MCF 10A (cell line): ENCODE results near the gene SEH1L. TPM values are rescaled to one million over a fixed set of nuclear protein-coding genes. Genes with fewer than 3 reads are reported as not detected.
A peak's percentile ranks its signal among the peaks of the same experiment; 100 is the strongest.
"Not testable (repeated sequence)": the region's sequence is repeated elsewhere in the genome, so short reads cannot be mapped to it uniquely, and the experiment has no call there.

Source experiments
- Bru-seq: library from RNA; stranded (reverse); fragments of 400-500 nt; gene quantifications from one replicate; lab custom pipeline; 2021; lab: Mats Ljungman, UMichigan
- BruChase-seq, 2 experiments: library from RNA; stranded (reverse); fragments of 400-500 nt; gene quantifications; one replicate each; lab custom pipeline; 2021; lab: Mats Ljungman, UMichigan
- BruUV-seq: library from RNA; stranded (reverse); fragments of 400-500 nt; replicated peaks from 2 replicates; lab custom pipeline; 2021; lab: Mats Ljungman, UMichigan
- CTCF ChIA-PET: fragments of 300-600 bp; sonication (Branson Sonifier 250); formaldehyde crosslinking; extraction: SDS; loops from one replicate; lab custom pipeline; 2021; ENCODE audit warnings: antibody characterized with exemption, inconsistent platforms; lab: Yijun Ruan, JAX
- POLR2A ChIA-PET: fragments of 300-600, 350-650 bp; sonication (Branson Sonifier 250); formaldehyde crosslinking; extraction: SDS; loops from one replicate; lab custom pipeline; 2020; ENCODE audit warnings: antibody characterized with exemption, inconsistent platforms; lab: Yijun Ruan, JAX
- DNase-seq: peaks from one replicate; pipeline ENCODE4 v3.0.0-alpha.2; 2018; ENCODE audit not compliant: unreplicated experiment
- H3K27ac Mint-ChIP-seq: one replicate; pipeline ENCODE4 v1.8.0; 2022; ENCODE audit warnings: mild to moderate bottlenecking, low read depth, mixed read lengths; ENCODE audit not compliant: unreplicated experiment
- H3K27me3 Mint-ChIP-seq: one replicate; pipeline ENCODE4 v1.8.0; 2022; ENCODE audit warnings: mixed read lengths; ENCODE audit not compliant: insufficient read depth, unreplicated experiment
- H3K36me3 Mint-ChIP-seq: one replicate; pipeline ENCODE4 v1.8.0; 2022; ENCODE audit warnings: mild to moderate bottlenecking, moderate library complexity, mixed read lengths; ENCODE audit not compliant: insufficient read depth, unreplicated experiment
- H3K4me1 Mint-ChIP-seq: one replicate; pipeline ENCODE4 v1.8.0; 2022; ENCODE audit warnings: mixed read lengths; ENCODE audit not compliant: insufficient read depth, unreplicated experiment
- H3K4me3 Mint-ChIP-seq: one replicate; pipeline ENCODE4 v1.8.0; 2022; ENCODE audit warnings: mild to moderate bottlenecking, moderate library complexity, mixed read lengths; ENCODE audit not compliant: unreplicated experiment
- H3K9me3 Mint-ChIP-seq: one replicate; pipeline ENCODE4 v1.8.0; 2022; ENCODE audit warnings: mixed read lengths; ENCODE audit not compliant: unreplicated experiment
- intact Hi-C: fragments of 100-400 bp; cut with micrococcal nuclease; formaldehyde crosslinking; loops from 2 replicates; pipeline ENCODE4 v1.14.1; 2022
- long read RNA-seq: library from polyadenylated mRNA; stranded (forward); transcript quantifications from one replicate; pipeline ENCODE4 v2.0.0, GENCODE V29; 2022
- total RNA-seq: library from RNA; stranded (reverse); gene quantifications from 2 replicates; pipeline ENCODE4 v1.2.3, GENCODE V29; 2022
- TF ChIP-seq, protein P1 (sequence below): fragments of 200-600 bp; IDR thresholded peaks from one replicate; pipeline ENCODE4 v1.8.0; 2022; ENCODE audit warnings: antibody characterized with exemption, mild to moderate bottlenecking; ENCODE audit not compliant: unreplicated experiment

SEH1L gene
- total RNA-seq: 108 and 139 TPM in 2 replicates
- percentile 86 among the genes with signal in this experiment for Bru-seq, nascent RNA
- percentile 92 among the genes with signal in this experiment for BruChase-seq, experiment 1, labeled RNA remaining after a 6-hour chase
- BruChase-seq, experiment 2, labeled RNA remaining after a 2-hour chase: percentile 88 among the genes with signal in this experiment
- long read RNA-seq, full-length matches to known transcripts: 352 of 413 reads
- long read RNA-seq, partial matches to known transcripts: 27 of 413 reads
- long read RNA-seq, other reads (novel, unspliced or antisense): 34 of 413 reads

- TSS peak; percentile 81 for BruUV-seq
- TF ChIP-seq, protein P1, sequence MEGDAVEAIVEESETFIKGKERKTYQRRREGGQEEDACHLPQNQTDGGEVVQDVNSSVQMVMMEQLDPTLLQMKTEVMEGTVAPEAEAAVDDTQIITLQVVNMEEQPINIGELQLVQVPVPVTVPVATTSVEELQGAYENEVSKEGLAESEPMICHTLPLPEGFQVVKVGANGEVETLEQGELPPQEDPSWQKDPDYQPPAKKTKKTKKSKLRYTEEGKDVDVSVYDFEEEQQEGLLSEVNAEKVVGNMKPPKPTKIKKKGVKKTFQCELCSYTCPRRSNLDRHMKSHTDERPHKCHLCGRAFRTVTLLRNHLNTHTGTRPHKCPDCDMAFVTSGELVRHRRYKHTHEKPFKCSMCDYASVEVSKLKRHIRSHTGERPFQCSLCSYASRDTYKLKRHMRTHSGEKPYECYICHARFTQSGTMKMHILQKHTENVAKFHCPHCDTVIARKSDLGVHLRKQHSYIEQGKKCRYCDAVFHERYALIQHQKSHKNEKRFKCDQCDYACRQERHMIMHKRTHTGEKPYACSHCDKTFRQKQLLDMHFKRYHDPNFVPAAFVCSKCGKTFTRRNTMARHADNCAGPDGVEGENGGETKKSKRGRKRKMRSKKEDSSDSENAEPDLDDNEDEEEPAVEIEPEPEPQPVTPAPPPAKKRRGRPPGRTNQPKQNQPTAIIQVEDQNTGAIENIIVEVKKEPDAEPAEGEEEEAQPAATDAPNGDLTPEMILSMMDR: no peak
- POLR2A ChIA-PET: interaction anchor here (0.5 to 4.2 kb wide), 18 partner anchors 22 to 268 kb away, joined by 3 to 33 read pairs (median 4); partner anchors contain the start of genes CEP192, CEP76, PSMG2 and PTPN2
- peak; percentile 96 for DNase-seq
- peak within 1 kb of the TSS; percentile 96 for H3K4me3 Mint-ChIP-seq
- H3K27ac Mint-ChIP-seq: peak within 1 kb of the TSS; percentile 98
- no peaks in the 10 kb centered on the region for H3K9me3 Mint-ChIP-seq
- intact Hi-C loops: no loop called here
- CTCF ChIA-PET: no interaction called here
- H3K27me3 Mint-ChIP-seq: no peaks in the 10 kb centered on the region
- peaks cover 14% of the 10 kb centered on the region for H3K4me1 Mint-ChIP-seq
- peaks cover 25% of the 10 kb centered on the region for H3K36me3 Mint-ChIP-seq
These were observed at the start of gene SEH1L for GRCh38 chr18:12947285-12948049. SEH1L (plus strand) TSS chr18:12948011; CDS start chr18:12948122, 111 bp downstream.

- H3K36me3 Mint-ChIP-seq, DNase-seq, H3K4me1 Mint-ChIP-seq, POLR2A ChIA-PET, H3K27ac Mint-ChIP-seq, BruUV-seq, H3K9me3 Mint-ChIP-seq, H3K4me3 Mint-ChIP-seq, intact Hi-C loops: not testable (repeated sequence)
- H3K27me3 Mint-ChIP-seq: peaks cover 10% of the 10 kb centered on the region
- CTCF ChIA-PET: interaction anchor here (4.1 kb wide), 1 partner anchor 33 kb away, joined by 19 read pairs; no protein-coding TSS in a partner anchor
These were observed 46.6 kb upstream of the SEH1L start for GRCh38 chr18:12901208-12901607.

DNA sequence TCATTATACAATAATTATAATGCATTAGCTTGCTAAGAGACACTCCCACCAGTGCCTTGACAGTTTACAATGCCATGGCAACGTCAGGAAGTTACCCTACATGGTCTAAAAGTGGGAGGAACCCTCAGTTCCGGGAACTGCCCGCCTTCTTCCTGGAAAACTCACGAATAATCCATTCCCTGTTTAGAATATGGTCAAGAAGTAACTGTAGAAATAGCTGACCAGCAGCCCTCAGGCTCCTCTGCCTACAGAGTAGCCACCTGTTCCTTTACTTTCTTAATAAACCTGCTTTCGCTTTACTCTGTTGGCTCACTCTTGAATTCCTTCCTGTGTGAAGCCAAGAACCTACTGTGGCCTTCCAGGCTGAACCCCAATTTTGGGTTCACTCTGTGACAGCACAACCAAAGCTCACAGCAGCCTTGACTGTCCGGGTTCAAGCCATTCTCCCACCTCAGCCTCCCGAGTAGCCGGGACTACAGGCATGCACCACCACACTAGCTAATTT is 43.7 kb upstream of the SEH1L start:
- ChIA-PET CTCF (interaction anchor here (0.6 to 2.6 kb wide), 7 partner anchors 11 to 565 kb away, joined by 3 to 9 read pairs (median 4); no protein-coding TSS in a partner anchor), POLR2A (interaction anchor here (1.0 kb wide), 1 partner anchor 39 kb away, joined by 5 read pairs; no protein-coding TSS in a partner anchor)
- no peak for DNase-seq
- BruUV-seq: no TSS peak
- H3K4me1 Mint-ChIP-seq: no peaks in the 10 kb centered on the region
- intact Hi-C loops: no loop called here
- H3K9me3 Mint-ChIP-seq: no peaks in the 10 kb centered on the region
- no peak overlapping the region for H3K27ac Mint-ChIP-seq
- no peak overlapping the region for H3K4me3 Mint-ChIP-seq
- TF ChIP-seq, protein P1: no peak
- H3K27me3 Mint-ChIP-seq: peaks cover 10% of the 10 kb centered on the region
- H3K36me3 Mint-ChIP-seq: peaks cover 6% of the 10 kb centered on the region

- CTCF ChIA-PET: interaction anchor here (0.6 to 1.4 kb wide), 2 partner anchors 28 to 192 kb away, joined by 4 read pairs; no protein-coding TSS in a partner anchor
- intact Hi-C loops: no loop called here
- peaks cover 6% of the 10 kb centered on the region for H3K36me3 Mint-ChIP-seq
- no peak for DNase-seq
- TF ChIP-seq, protein P1: no peak
- BruUV-seq: no TSS peak
- H3K4me1 Mint-ChIP-seq: no peaks in the 10 kb centered on the region
- H3K4me3 Mint-ChIP-seq: no peak overlapping the region
- peaks cover 10% of the 10 kb centered on the region for H3K27me3 Mint-ChIP-seq
- H3K9me3 Mint-ChIP-seq: no peaks in the 10 kb centered on the region
- no peak overlapping the region for H3K27ac Mint-ChIP-seq
- POLR2A ChIA-PET: no interaction called here
These were observed 41.7 kb upstream of the SEH1L start for GRCh38 chr18:12906119-12906518.
